Measurements from ENCODE around the gene ZNF280D. TPM values are rescaled to one million over a fixed set of nuclear protein-coding genes. Genes with fewer than 3 reads are reported as not detected.

Gene ZNF280D
- total and polyA plus RNA-seq, 9 donors: 28.3 to 42.5 (median 33.8) TPM

DNA sequence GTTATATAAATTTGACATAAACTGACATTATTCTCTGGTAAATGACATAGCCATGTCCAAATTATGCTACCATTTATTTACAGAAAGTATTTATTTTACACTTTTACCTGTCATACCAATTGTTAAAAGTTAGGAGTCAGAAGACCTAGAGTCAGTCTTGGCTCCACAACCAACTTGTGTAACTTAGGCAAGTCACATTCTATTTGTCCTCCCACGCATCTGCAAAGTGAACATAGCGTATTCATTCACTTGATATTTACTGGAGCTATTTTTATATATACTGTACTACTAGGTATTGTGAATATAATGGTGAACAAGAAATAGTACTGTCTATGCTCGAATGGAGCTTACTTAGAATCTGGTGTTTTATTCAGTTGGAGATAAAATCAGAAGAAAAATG, 78.7 kb downstream of the ZNF280D start:
- H3K4me3 ChIP-seq (ENCODE audit: low read length): no peak overlapping the region
- H3K9me3 ChIP-seq (replicated peaks; ENCODE audit: control insufficient read depth, low read depth, low read length): no peaks in the 10 kb centered on the region
- WGBS (ENCODE audit: insufficient coverage): no CpG with 5 or more reads among the region's 3 CpGs
- peaks cover 6% of the 10 kb centered on the region for H3K36me3 ChIP-seq (ENCODE audit: control insufficient read depth, insufficient read depth, low read length)
- H3K27me3 ChIP-seq (ENCODE audit: control insufficient read depth, insufficient read depth, low read length): no peaks in the 10 kb centered on the region
- H3K27ac ChIP-seq (ENCODE audit: low read length): no peak overlapping the region
- H3K4me1 ChIP-seq (ENCODE audit: control insufficient read depth, insufficient read depth, low read length): peaks cover 2% of the 10 kb centered on the region
- no peak for DNase-seq

DNA sequence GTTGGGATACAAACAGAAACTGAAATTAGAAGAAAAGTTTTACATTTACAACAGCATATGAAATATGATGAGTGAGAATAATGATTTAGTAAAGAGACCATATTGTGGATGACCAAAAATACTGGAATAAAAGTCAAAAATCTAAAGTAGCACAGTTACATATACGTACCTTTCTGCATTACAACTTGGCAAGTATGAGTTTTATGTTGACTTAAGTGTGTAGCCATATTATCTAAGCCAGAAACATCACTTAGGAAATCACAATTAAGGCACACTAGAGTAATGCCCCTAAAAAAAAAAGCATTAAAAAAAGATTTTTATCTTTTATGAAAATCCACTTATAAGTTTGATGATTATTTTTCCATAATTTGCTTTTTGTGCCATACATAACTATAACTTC, 79.1 kb downstream of the ZNF280D start:
- Histone ChIP-seq H3K9me3 (replicated peaks; ENCODE audit: control insufficient read depth, low read depth, low read length) (no peaks in the 10 kb centered on the region), H3K36me3 (ENCODE audit: control insufficient read depth, insufficient read depth, low read length) (peaks cover 4% of the 10 kb centered on the region), H3K27me3 (ENCODE audit: control insufficient read depth, insufficient read depth, low read length) (no peaks in the 10 kb centered on the region), H3K4me1 (ENCODE audit: control insufficient read depth, insufficient read depth, low read length) (peaks cover 2% of the 10 kb centered on the region), H3K4me3 (ENCODE audit: low read length) (no peak overlapping the region), H3K27ac (ENCODE audit: low read length) (no peak overlapping the region)
- no peak for DNase-seq
- WGBS (ENCODE audit: insufficient coverage): no CpG with 5 or more reads among the region's 1 CpG

GRCh38 chr15:56653787-56654186, 79.5 kb downstream of the ZNF280D start:
- Histone ChIP-seq H3K9me3 (replicated peaks; ENCODE audit: control insufficient read depth, low read depth, low read length) (no peaks in the 10 kb centered on the region), H3K4me3 (ENCODE audit: low read length) (no peak overlapping the region), H3K27ac (ENCODE audit: low read length) (no peak overlapping the region), H3K36me3 (ENCODE audit: control insufficient read depth, insufficient read depth, low read length) (peaks cover 4% of the 10 kb centered on the region), H3K4me1 (ENCODE audit: control insufficient read depth, insufficient read depth, low read length) (peaks cover 2% of the 10 kb centered on the region), H3K27me3 (ENCODE audit: control insufficient read depth, insufficient read depth, low read length) (no peaks in the 10 kb centered on the region)
- peak; percentile 21 for DNase-seq
- WGBS (ENCODE audit: insufficient coverage): no CpG with 5 or more reads among the region's 3 CpGs

DNA sequence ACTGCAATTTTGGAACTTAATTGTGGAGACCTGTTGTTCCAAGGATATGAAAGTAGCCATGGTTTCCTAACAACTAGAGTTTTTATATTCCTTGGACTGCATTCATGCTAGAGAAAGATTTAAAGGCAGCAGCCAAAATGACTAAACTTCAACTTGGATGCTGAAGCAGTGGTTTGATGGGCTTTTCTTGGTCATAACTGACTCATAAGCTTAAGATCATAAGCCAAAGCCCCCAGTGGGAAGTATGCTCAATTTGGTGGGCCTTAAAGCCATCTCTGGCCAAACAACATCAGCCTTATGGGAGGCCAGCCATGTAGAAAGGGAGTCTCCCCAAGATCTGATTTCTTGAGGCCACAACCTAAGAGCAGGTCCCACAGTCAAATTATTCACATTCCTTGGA, 80.2 kb downstream of the ZNF280D start:
- H3K4me3 ChIP-seq (ENCODE audit: low read length): no peak overlapping the region
- peaks cover 4% of the 10 kb centered on the region for H3K36me3 ChIP-seq (ENCODE audit: control insufficient read depth, insufficient read depth, low read length)
- H3K27ac ChIP-seq (ENCODE audit: low read length): no peak overlapping the region
- DNase-seq: peak; percentile 82
- H3K27me3 ChIP-seq (ENCODE audit: control insufficient read depth, insufficient read depth, low read length): no peaks in the 10 kb centered on the region
- H3K4me1 ChIP-seq (ENCODE audit: control insufficient read depth, insufficient read depth, low read length): peaks cover 2% of the 10 kb centered on the region
- H3K9me3 ChIP-seq (replicated peaks; ENCODE audit: control insufficient read depth, low read depth, low read length): no peaks in the 10 kb centered on the region

DNA sequence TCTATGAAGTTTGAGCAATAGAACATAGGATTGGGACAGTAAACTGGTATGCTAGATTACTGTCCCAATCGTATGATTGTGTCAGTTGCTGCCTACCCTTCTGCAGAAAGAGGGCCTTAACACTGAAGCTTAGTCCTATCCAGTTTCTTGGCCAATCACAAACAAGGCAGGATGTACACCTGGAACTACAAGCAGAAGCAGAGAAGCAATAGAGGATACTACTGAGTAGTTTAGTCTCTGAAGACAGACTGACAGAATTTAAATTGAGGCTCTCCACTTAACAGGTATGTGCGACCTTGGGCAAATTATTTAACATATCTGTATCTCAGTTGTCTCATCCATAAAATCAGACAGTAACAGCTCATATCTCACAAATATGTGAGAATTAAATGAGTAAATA, 85.0 kb downstream of the ZNF280D start:
- Histone ChIP-seq H3K27me3 (ENCODE audit: control insufficient read depth, insufficient read depth, low read length) (no peaks in the 10 kb centered on the region), H3K4me1 (ENCODE audit: control insufficient read depth, insufficient read depth, low read length) (peaks cover 2% of the 10 kb centered on the region), H3K4me3 (ENCODE audit: low read length) (no peak overlapping the region), H3K27ac (ENCODE audit: low read length) (no peak overlapping the region), H3K9me3 (replicated peaks; ENCODE audit: control insufficient read depth, low read depth, low read length) (no peaks in the 10 kb centered on the region), H3K36me3 (ENCODE audit: control insufficient read depth, insufficient read depth, low read length) (peaks cover 5% of the 10 kb centered on the region)
- DNase-seq: no peak
- 100% methylated on average over 1 of the region's 2 CpGs for WGBS (ENCODE audit: insufficient coverage)

GRCh38 chr15:56640549-56640948, 92.8 kb downstream of the ZNF280D start:
- Histone ChIP-seq H3K9me3 (replicated peaks; ENCODE audit: control insufficient read depth, low read depth, low read length) (no peaks in the 10 kb centered on the region), H3K4me1 (ENCODE audit: control insufficient read depth, insufficient read depth, low read length) (no peaks in the 10 kb centered on the region), H3K27me3 (ENCODE audit: control insufficient read depth, insufficient read depth, low read length) (no peaks in the 10 kb centered on the region), H3K27ac (ENCODE audit: low read length) (no peak overlapping the region), H3K36me3 (ENCODE audit: control insufficient read depth, insufficient read depth, low read length) (peaks cover 3% of the 10 kb centered on the region), H3K4me3 (ENCODE audit: low read length) (no peak overlapping the region)
- no peak for DNase-seq
- no CpG with 5 or more reads among the region's 2 CpGs for WGBS (ENCODE audit: insufficient coverage)

DNA sequence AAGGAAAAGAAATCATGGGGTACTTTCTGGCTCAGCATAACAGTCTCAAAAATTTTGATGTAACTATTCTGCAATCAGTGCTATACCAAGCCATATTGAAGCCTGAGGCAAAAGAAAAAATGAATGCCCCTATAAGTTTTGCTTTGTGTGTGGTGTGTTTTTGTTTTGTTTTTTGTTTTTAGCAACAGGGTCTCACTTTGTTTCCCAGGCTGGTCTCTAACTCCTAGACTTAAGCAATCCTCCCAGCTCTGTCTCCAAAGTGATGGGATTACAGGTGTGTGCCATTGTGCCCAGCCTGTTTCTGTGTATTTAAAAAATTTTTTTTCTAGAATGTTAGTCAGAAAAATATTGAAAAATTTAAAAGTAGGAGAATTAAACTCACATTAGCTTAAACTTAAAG, 93.2 kb downstream of the ZNF280D start:
- H3K36me3 ChIP-seq (ENCODE audit: control insufficient read depth, insufficient read depth, low read length): peaks cover 3% of the 10 kb centered on the region
- H3K4me3 ChIP-seq (ENCODE audit: low read length): no peak overlapping the region
- H3K9me3 ChIP-seq (replicated peaks; ENCODE audit: control insufficient read depth, low read depth, low read length): no peaks in the 10 kb centered on the region
- H3K27me3 ChIP-seq (ENCODE audit: control insufficient read depth, insufficient read depth, low read length): no peaks in the 10 kb centered on the region
- H3K27ac ChIP-seq (ENCODE audit: low read length): no peak overlapping the region
- no peaks in the 10 kb centered on the region for H3K4me1 ChIP-seq (ENCODE audit: control insufficient read depth, insufficient read depth, low read length)
- no peak for DNase-seq

DNA sequence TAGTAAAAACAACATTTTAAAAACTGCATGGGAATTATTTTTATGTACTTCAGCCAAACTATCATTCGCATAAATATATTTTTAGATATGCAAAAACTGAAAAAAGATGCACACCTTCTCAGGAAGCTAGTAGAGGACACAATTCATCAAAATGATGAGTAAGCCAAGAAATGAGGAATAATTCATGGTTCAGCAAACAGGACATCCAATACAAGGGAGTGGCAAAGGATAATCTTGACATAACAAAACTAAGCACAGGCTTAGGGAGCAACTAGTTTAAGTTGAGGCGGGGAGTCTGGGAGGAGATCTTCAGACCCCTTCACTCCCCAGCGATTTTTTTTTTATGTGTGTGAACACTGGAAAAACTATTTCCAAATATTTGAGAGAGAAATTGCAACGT, 93.7 kb downstream of the ZNF280D start:
- peaks cover 3% of the 10 kb centered on the region for H3K36me3 ChIP-seq (ENCODE audit: control insufficient read depth, insufficient read depth, low read length)
- H3K4me1 ChIP-seq (ENCODE audit: control insufficient read depth, insufficient read depth, low read length): no peaks in the 10 kb centered on the region
- no peak overlapping the region for H3K27ac ChIP-seq (ENCODE audit: low read length)

GRCh38 chr15:56631765-56632164, 101.5 kb downstream of the ZNF280D start:
- no peak for DNase-seq
- no peaks in the 10 kb centered on the region for H3K9me3 ChIP-seq (replicated peaks; ENCODE audit: control insufficient read depth, low read depth, low read length)
- H3K27ac ChIP-seq (ENCODE audit: low read length): no peak overlapping the region
- WGBS (ENCODE audit: insufficient coverage): no CpG with 5 or more reads among the region's 3 CpGs
- H3K27me3 ChIP-seq (ENCODE audit: control insufficient read depth, insufficient read depth, low read length): no peaks in the 10 kb centered on the region
- no peak overlapping the region for H3K4me3 ChIP-seq (ENCODE audit: low read length)
- H3K4me1 ChIP-seq (ENCODE audit: control insufficient read depth, insufficient read depth, low read length): no peaks in the 10 kb centered on the region
- peaks cover 4% of the 10 kb centered on the region for H3K36me3 ChIP-seq (ENCODE audit: control insufficient read depth, insufficient read depth, low read length)

More for the DNA sequence above, 93.7 kb downstream of the ZNF280D start:
- no peak overlapping the region for H3K4me3 ChIP-seq (ENCODE audit: low read length)
- H3K27me3 ChIP-seq (ENCODE audit: control insufficient read depth, insufficient read depth, low read length): no peaks in the 10 kb centered on the region
- DNase-seq: no peak
- whole genome bisulfite sequencing (ENCODE audit: insufficient coverage): no CpG with 5 or more reads among the region's 4 CpGs
- no peaks in the 10 kb centered on the region for H3K9me3 ChIP-seq (replicated peaks; ENCODE audit: control insufficient read depth, low read depth, low read length)

GRCh38 chr15:56628893-56629532, 104.3 kb downstream of the ZNF280D start:
- Histone ChIP-seq H3K9me3 (replicated peaks; ENCODE audit: control insufficient read depth, low read depth, low read length) (no peaks in the 10 kb centered on the region), H3K4me3 (ENCODE audit: low read length) (no peak overlapping the region)
- no CpG with 5 or more reads among the region's 2 CpGs for WGBS (ENCODE audit: insufficient coverage)

DNA sequence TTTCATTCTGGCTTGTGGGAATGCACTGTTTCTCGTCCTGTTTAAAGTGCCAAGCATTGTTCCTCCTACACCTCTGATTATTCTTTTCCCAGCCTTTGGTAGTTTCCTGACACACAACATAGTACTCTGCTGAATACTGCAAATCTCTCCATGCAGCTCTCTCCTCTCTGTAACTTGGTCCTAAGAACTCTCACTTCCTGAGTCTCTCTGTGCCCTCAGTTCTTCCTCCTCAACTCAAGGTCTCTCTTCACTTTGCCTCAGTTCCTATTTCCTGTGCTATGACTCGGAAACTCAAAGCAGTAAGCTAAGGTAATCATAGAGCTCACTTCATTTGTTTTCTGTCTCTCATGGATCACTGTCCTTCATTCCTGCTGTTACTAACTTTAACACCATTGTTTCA, 113.4 kb downstream of the ZNF280D start:
- H3K4me1 ChIP-seq (ENCODE audit: control insufficient read depth, insufficient read depth, low read length): no peaks in the 10 kb centered on the region
- H3K36me3 ChIP-seq (ENCODE audit: control insufficient read depth, insufficient read depth, low read length): no peaks in the 10 kb centered on the region
- H3K27ac ChIP-seq (ENCODE audit: low read length): no peak overlapping the region
- no peaks in the 10 kb centered on the region for H3K27me3 ChIP-seq (ENCODE audit: control insufficient read depth, insufficient read depth, low read length)
- peaks cover 3% of the 10 kb centered on the region for H3K9me3 ChIP-seq (replicated peaks; ENCODE audit: control insufficient read depth, low read depth, low read length)
- DNase-seq: no peak
- H3K4me3 ChIP-seq (ENCODE audit: low read length): no peak overlapping the region
- WGBS (ENCODE audit: insufficient coverage): 30% methylated on average over 1 of the region's 2 CpGs

More at GRCh38 chr15:56628893-56629532, 104.3 kb downstream of the ZNF280D start:
- Histone ChIP-seq H3K36me3 (ENCODE audit: control insufficient read depth, insufficient read depth, low read length) (peaks cover 4% of the 10 kb centered on the region), H3K27me3 (ENCODE audit: control insufficient read depth, insufficient read depth, low read length) (no peaks in the 10 kb centered on the region), H3K4me1 (ENCODE audit: control insufficient read depth, insufficient read depth, low read length) (no peaks in the 10 kb centered on the region), H3K27ac (ENCODE audit: low read length) (no peak overlapping the region)
- no peak for DNase-seq

All from muscle of leg (tissue), 11 donors.